ENCODE measurements around the gene SMARCD1.
"Not testable (repeated sequence)": the region's sequence is repeated elsewhere in the genome, so short reads cannot be mapped to it uniquely, and the experiment has no call there.

SMARCD1 gene

DNA sequence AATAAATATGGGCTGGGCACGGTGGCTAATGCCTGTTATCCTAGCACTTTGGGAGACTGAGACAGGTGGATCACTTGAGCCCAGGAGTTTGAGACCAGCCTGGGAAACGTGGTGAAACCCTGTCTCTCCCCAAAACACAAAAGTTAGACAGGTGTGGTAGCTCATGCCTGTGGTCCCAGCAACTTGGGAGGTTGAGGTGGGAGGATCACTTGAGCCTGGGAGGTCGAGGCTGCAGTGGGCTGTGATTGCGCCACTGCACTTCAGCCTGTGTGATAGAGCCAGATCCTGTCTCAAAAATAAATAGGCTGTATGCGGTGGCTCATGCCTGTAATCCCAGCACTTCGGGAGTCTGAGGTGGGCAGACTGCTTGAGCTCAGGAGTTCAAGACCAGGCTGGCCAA, 62.9 kb downstream of the SMARCD1 start:
- DNase-seq = not testable (repeated sequence)

DNA sequence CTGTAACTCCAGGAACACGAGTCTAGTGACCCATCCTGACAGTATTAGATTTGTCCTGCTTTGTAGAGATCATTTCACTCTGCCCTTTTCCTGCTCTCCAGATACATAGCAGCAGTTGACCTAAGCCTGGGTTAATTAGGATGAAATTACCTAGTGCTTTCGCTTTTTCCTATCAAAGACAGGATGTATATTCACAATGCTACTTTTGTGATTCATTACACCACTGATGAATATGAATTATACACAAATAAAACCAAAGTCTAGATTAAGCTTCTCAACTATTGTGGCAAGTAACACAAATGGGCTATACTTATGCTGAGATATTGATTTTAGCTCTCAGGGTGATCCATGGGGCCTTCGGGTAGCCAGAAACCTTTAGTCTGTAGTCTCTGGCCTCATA, 64.2 kb downstream of the SMARCD1 start:
- DNase-seq = no peak
